Keratinocyte (primary cell): ENCODE results near the gene FABP7. TPM values are rescaled to one million over a fixed set of nuclear protein-coding genes. Genes with fewer than 3 reads are reported as not detected.

Source experiments
- DNase-seq: peaks from one replicate; pipeline ENCODE4 v3.0.0-alpha.2; 2011; ENCODE audit warnings: low read depth, missing footprints, low spot score
- FAIRE-seq: peaks from 2 replicates; lab custom pipeline; 2011; peaks lifted over from hg19 to GRCh38; lab: Jason Lieb, UNC
- H2AFZ ChIP-seq: 2 replicates; pipeline ENCODE4 v1.6.0; 2012; ENCODE audit warnings: low read length, control low read depth, inconsistent platforms; ENCODE audit not compliant: control insufficient read depth
- H3K27ac ChIP-seq: 2 replicates; pipeline ENCODE4 v1.5.1; 2011; ENCODE audit warnings: low read length; ENCODE audit not compliant: control insufficient read depth, insufficient read depth
- H3K27me3 ChIP-seq: 3 replicates; pipeline ENCODE4 v1.6.0; 2011; ENCODE audit warnings: low read length; ENCODE audit not compliant: control insufficient read depth, insufficient read depth; ENCODE audit errors: extremely low read depth
- H3K36me3 ChIP-seq, 2 experiments: 2 replicates in 1 of 2; 3 replicates in 1 of 2; pipeline ENCODE4 v1.5.1; 2011; ENCODE audit warnings: low read length in 2 of 2, mild to moderate bottlenecking in 1 of 2; ENCODE audit not compliant: control insufficient read depth in 2 of 2, insufficient read depth in 2 of 2; ENCODE audit errors: extremely low read depth in 1 of 2
- H3K4me1 ChIP-seq: 3 replicates; pipeline ENCODE4 v1.5.1; 2011; ENCODE audit warnings: low read length; ENCODE audit not compliant: control insufficient read depth, insufficient read depth; ENCODE audit errors: extremely low read depth
- H3K4me2 ChIP-seq: 3 replicates; pipeline ENCODE4 v1.6.0; 2011; ENCODE audit warnings: low read depth, low read length; ENCODE audit not compliant: control insufficient read depth, insufficient read depth; ENCODE audit errors: extremely low read depth
- H3K4me3 ChIP-seq, 3 experiments: fragments of 200-600 bp in 1 of 3; sonication (generic) in 1 of 3; 2 replicates in 2 of 3; 3 replicates in 1 of 3; pipeline ENCODE4 v1.5.1; 2011 to 2016; ENCODE audit warnings: low read length in 3 of 3, mild to moderate bottlenecking in 3 of 3, control low read depth in 2 of 3, inconsistent platforms in 1 of 3, low read depth in 1 of 3, mixed read lengths in 1 of 3, mixed run types in 1 of 3, moderate library complexity in 1 of 3; ENCODE audit not compliant: control insufficient read depth in 2 of 3, insufficient read depth in 2 of 3; ENCODE audit errors: extremely low read depth in 1 of 3
- H3K79me2 ChIP-seq: 2 replicates; pipeline ENCODE4 v1.6.0; 2012; ENCODE audit warnings: low read length; ENCODE audit not compliant: control insufficient read depth, insufficient read depth
- H3K9ac ChIP-seq: 3 replicates; pipeline ENCODE4 v1.6.0; 2011; ENCODE audit warnings: low read length; ENCODE audit not compliant: control insufficient read depth, insufficient read depth; ENCODE audit errors: extremely low read depth
- H3K9me1 ChIP-seq: 3 replicates; pipeline ENCODE4 v1.6.0; 2011; ENCODE audit warnings: low read length; ENCODE audit not compliant: control insufficient read depth, insufficient read depth; ENCODE audit errors: extremely low read depth
- H3K9me3 ChIP-seq: 2 replicates; pipeline ENCODE4 v1.5.1; 2012; ENCODE audit warnings: low read depth, low read length; ENCODE audit not compliant: control insufficient read depth
- H4K20me1 ChIP-seq: 3 replicates; pipeline ENCODE4 v1.6.0; 2011; ENCODE audit warnings: low read length; ENCODE audit not compliant: control insufficient read depth, insufficient read depth; ENCODE audit errors: extremely low read depth
- EZH2 ChIP-seq: IDR thresholded peaks from one replicate; pipeline ENCODE4 v1.6.1; 2012; ENCODE audit warnings: inconsistent platforms, mild to moderate bottlenecking, low read length, moderate library complexity
- dilution Hi-C: fragments of 300-500 bp; cut with MboI; formaldehyde crosslinking; loops from one replicate; pipeline ENCODE4 v1.7.0; 2020; ENCODE audit warnings: low sequenced_read_pairs; ENCODE audit not compliant: extremely low pct_ligation_motif_present
- polyA plus RNA-seq, 5 experiments: library from polyadenylated mRNA; depleted of rRNA in 3 of 5; stranded (reverse) in 3 of 5; stranded (forward) in 1 of 5; unstranded in 1 of 5; fragments of >200 nt; gene quantifications; 1 replicate in 1 of 5; 2 replicates in 3 of 5; 3 replicates in 1 of 5; pipeline versions ENCODE4 v1.2.1 to v1.2.3, GENCODE V29; 2011 to 2012; ENCODE audit warnings: missing spikeins in 2 of 5, low read depth in 1 of 5, low replicate concordance in 1 of 5
- TF ChIP-seq, protein P1 (sequence below), 3 experiments: IDR thresholded peaks in 1 of 3; conservative IDR thresholded peaks in 1 of 3; optimal IDR thresholded peaks in 1 of 3; 2 replicates in 2 of 3; 3 replicates in 1 of 3; pipeline versions ENCODE3 to v1.5.1; 2011; ENCODE audit warnings: low read length in 3 of 3, mild to moderate bottlenecking in 3 of 3, moderate library complexity in 2 of 3, control low read depth in 1 of 3, inconsistent platforms in 1 of 3; ENCODE audit not compliant: insufficient read depth in 2 of 3; ENCODE audit errors: extremely low read depth in 1 of 3

FABP7 gene
- polyA plus RNA-seq, 1 donor (not counting 4 experiments of a cell fraction or from before 2014, with no cell fraction given): not detected

GRCh38 chr6:122783401-122783800, 3.9 kb downstream of the FABP7 start:
- no peaks in the 10 kb centered on the region for H3K79me2 ChIP-seq
- H2AFZ ChIP-seq: no peak overlapping the region
- DNase-seq (no peak), FAIRE-seq (no peak)
- no peaks in the 10 kb centered on the region for H3K27me3 ChIP-seq
- no peak overlapping the region for H3K4me3 ChIP-seq
- H3K4me2 ChIP-seq: no peak overlapping the region
- no peaks in the 10 kb centered on the region for H3K9me3 ChIP-seq
- H3K9me1 ChIP-seq: no peaks in the 10 kb centered on the region
- TF ChIP-seq, protein P1, sequence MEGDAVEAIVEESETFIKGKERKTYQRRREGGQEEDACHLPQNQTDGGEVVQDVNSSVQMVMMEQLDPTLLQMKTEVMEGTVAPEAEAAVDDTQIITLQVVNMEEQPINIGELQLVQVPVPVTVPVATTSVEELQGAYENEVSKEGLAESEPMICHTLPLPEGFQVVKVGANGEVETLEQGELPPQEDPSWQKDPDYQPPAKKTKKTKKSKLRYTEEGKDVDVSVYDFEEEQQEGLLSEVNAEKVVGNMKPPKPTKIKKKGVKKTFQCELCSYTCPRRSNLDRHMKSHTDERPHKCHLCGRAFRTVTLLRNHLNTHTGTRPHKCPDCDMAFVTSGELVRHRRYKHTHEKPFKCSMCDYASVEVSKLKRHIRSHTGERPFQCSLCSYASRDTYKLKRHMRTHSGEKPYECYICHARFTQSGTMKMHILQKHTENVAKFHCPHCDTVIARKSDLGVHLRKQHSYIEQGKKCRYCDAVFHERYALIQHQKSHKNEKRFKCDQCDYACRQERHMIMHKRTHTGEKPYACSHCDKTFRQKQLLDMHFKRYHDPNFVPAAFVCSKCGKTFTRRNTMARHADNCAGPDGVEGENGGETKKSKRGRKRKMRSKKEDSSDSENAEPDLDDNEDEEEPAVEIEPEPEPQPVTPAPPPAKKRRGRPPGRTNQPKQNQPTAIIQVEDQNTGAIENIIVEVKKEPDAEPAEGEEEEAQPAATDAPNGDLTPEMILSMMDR (optimal IDR thresholded peaks at IDR 0.05 in 1 of 3, IDR thresholded peaks at IDR 0.05 in 1 of 3, conservative IDR thresholded peaks at IDR 0.05 in 1 of 3; ENCODE audit: extremely low read depth in 1 of 3, insufficient read depth in 2 of 3, low read length in 3 of 3): no peak
- TF ChIP-seq EZH2: no peak
- dilution Hi-C loops: no loop called here
- H3K27ac ChIP-seq: no peak overlapping the region
- no peaks in the 10 kb centered on the region for H3K36me3 ChIP-seq
- H3K4me1 ChIP-seq: peaks cover 5% of the 10 kb centered on the region
- no peaks in the 10 kb centered on the region for H4K20me1 ChIP-seq
- no peak overlapping the region for H3K9ac ChIP-seq

DNA sequence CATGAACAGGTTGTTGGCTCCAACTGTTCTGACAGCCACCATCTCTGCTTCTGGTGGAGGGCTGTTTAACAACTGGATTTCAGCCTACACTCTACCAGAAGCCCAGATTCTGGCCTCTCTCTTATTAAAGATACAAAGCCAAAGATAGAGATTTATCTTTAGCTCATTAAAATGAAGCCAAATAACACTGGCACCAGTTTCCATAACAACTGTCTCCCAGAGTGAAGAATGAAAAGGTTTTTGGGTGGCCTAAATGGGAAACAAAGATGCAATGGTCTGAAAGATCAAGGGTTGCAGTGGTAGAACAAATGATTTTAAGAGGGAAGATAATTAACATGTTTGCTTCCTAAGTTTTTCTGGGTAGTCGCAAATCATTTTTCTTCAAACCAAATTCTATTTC, 6.4 kb downstream of the FABP7 start:
- no peak overlapping the region for H3K4me3 ChIP-seq
- H3K9ac ChIP-seq: no peak overlapping the region
- H3K9me1 ChIP-seq: no peaks in the 10 kb centered on the region
- DNase-seq: no peak
- no peak for FAIRE-seq
- H2AFZ ChIP-seq: no peak overlapping the region
- H3K36me3 ChIP-seq: no peaks in the 10 kb centered on the region
- peaks cover 18% of the 10 kb centered on the region for H3K4me1 ChIP-seq
- no peaks in the 10 kb centered on the region for H3K27me3 ChIP-seq
- TF ChIP-seq, protein P1 (optimal IDR thresholded peaks at IDR 0.05 in 1 of 3, IDR thresholded peaks at IDR 0.05 in 1 of 3, conservative IDR thresholded peaks at IDR 0.05 in 1 of 3; ENCODE audit: extremely low read depth in 1 of 3, insufficient read depth in 2 of 3, low read length in 3 of 3): no peak
- no peak for TF ChIP-seq EZH2
- no peaks in the 10 kb centered on the region for H3K9me3 ChIP-seq
- H3K4me2 ChIP-seq: no peak overlapping the region
- no peaks in the 10 kb centered on the region for H4K20me1 ChIP-seq
- H3K27ac ChIP-seq: no peak overlapping the region
- no peaks in the 10 kb centered on the region for H3K79me2 ChIP-seq
- dilution Hi-C loops: no loop called here
